ENCODE data around the gene C16orf89. TPM values are rescaled to one million over a fixed set of nuclear protein-coding genes. Genes with fewer than 3 reads are reported as not detected.

Gene C16orf89
- total RNA-seq, 1 donor from 2014 or later = 6.1 TPM

Other genes with a start within 250 kb of the C16orf89 start
- 93.3 TPM for gene GLYR1, start 218.7 kb downstream of the C16orf89 start, total RNA-seq
- 42.1 TPM for gene UBN1, start 218.5 kb downstream of the C16orf89 start, total RNA-seq
- 14.9 TPM for gene PPL, start 128.8 kb downstream of the C16orf89 start, total RNA-seq
- 26.2 TPM for gene SEC14L5, start 107.6 kb downstream of the C16orf89 start, total RNA-seq
- 7.1 TPM for gene NAGPA, start 32.0 kb downstream of the C16orf89 start, total RNA-seq
- gene ALG1, start 5.9 kb upstream of the C16orf89 start, total RNA-seq = 8.5 TPM
- gene EEF2KMT, start 31.8 kb upstream of the C16orf89 start, total RNA-seq = 4.8 TPM

Data from Right ventricle myocardium superior (tissue), 1 donor.